SK-N-SH (cell line): Measurements from ENCODE around the gene GRIP2. TPM values are rescaled to one million over a fixed set of nuclear protein-coding genes. Genes with fewer than 3 reads are reported as not detected.

Experiments used
- CTCF ChIA-PET: fragments of 300-600, 350-600 bp; formaldehyde crosslinking; extraction: SDS; loops from one replicate; lab custom pipeline; 2021; lab: Yijun Ruan, JAX
- POLR2A ChIA-PET: fragments of 350-600 bp; sonication (Branson Sonifier 250); formaldehyde crosslinking; extraction: SDS; loops from one replicate; lab custom pipeline; 2020; ENCODE audit warnings: antibody characterized with exemption, inconsistent platforms; lab: Yijun Ruan, JAX
- DNase-seq: peaks from one replicate; pipeline ENCODE4 v3.0.0; 2012
- H2AFZ ChIP-seq: fragments of 200-600 bp; sonication (generic); 2 replicates; pipeline ENCODE4 v1.8.1; 2016; ENCODE audit warnings: antibody characterized with exemption, mild to moderate bottlenecking, low read depth
- H3F3A ChIP-seq: fragments of 200-600 bp; sonication (generic); replicated peaks from 2 replicates; pipeline ENCODE3; 2016; ENCODE audit warnings: antibody characterized with exemption, mild to moderate bottlenecking; ENCODE audit not compliant: insufficient read depth
- H3K27ac ChIP-seq, 2 experiments: fragments of 200-500 bp in 1 of 2; fragments of 200-600 bp in 1 of 2; sonication (Bioruptor generic) in 1 of 2; sonication (generic), shearing (Covaris generic) in 1 of 2; 2 replicates each; pipeline versions ENCODE4 v1.5.1 to v1.6.1; 2014 to 2016; ENCODE audit warnings: low read depth in 2 of 2, inconsistent platforms in 1 of 2, low read length in 1 of 2, mild to moderate bottlenecking in 1 of 2, mixed read lengths in 1 of 2
- H3K27me3 ChIP-seq: fragments of 200-600 bp; sonication (generic), shearing (Covaris generic); 2 replicates; pipeline ENCODE4 v1.6.1; 2016; ENCODE audit warnings: mixed run types; ENCODE audit not compliant: insufficient read depth
- H3K36me3 ChIP-seq, 2 experiments: fragments of 200-500 bp in 1 of 2; fragments of 200-600 bp in 1 of 2; sonication (Bioruptor generic) in 1 of 2; sonication (generic) in 1 of 2; replicated peaks in 1 of 2; 2 replicates each; pipeline versions ENCODE3 to v1.5.1; 2014 to 2016; ENCODE audit warnings: low read length in 1 of 2, mild to moderate bottlenecking in 1 of 2; ENCODE audit not compliant: insufficient read depth in 2 of 2, control insufficient read depth in 1 of 2
- H3K4me1 ChIP-seq, 2 experiments: fragments of 200-500 bp in 1 of 2; fragments of 200-600 bp in 1 of 2; sonication (Bioruptor generic) in 1 of 2; sonication (generic), shearing (Covaris generic) in 1 of 2; 2 replicates each; pipeline versions ENCODE4 v1.5.1 to v1.6.1; 2014 to 2016; ENCODE audit warnings: low read depth in 1 of 2, low read length in 1 of 2, mixed run types in 1 of 2; ENCODE audit not compliant: insufficient read depth in 2 of 2, control insufficient read depth in 1 of 2
- H3K4me2 ChIP-seq: fragments of 200-600 bp; sonication (generic), shearing (Covaris generic); 2 replicates; pipeline ENCODE4 v1.6.1; 2017; ENCODE audit warnings: mixed run types
- H3K4me3 ChIP-seq, 2 experiments: fragments of 200-500 bp in 1 of 2; fragments of 200-600 bp in 1 of 2; sonication (Bioruptor generic) in 1 of 2; sonication (generic), shearing (Covaris generic) in 1 of 2; 2 replicates each; pipeline versions ENCODE4 v1.5.1 to v1.8.1; 2014 to 2016; ENCODE audit warnings: low read depth in 2 of 2, inconsistent platforms in 1 of 2, low read length in 1 of 2, mild to moderate bottlenecking in 1 of 2, mixed read lengths in 1 of 2, moderate library complexity in 1 of 2
- H3K79me2 ChIP-seq: fragments of 200-600 bp; sonication (generic); 2 replicates; pipeline ENCODE4 v1.8.1; 2017; ENCODE audit warnings: mild to moderate bottlenecking; ENCODE audit not compliant: insufficient read depth
- H3K9ac ChIP-seq: fragments of 200-600 bp; sonication (generic); 2 replicates; pipeline ENCODE4 v1.6.1; 2017; ENCODE audit warnings: mixed run types
- H3K9me2 ChIP-seq: fragments of 200-600 bp; sonication (generic); 2 replicates; pipeline ENCODE4 v1.6.1; 2017; ENCODE audit warnings: mixed run types
- H3K9me3 ChIP-seq: fragments of 200-600 bp; sonication (generic); 2 replicates; pipeline ENCODE4 v1.6.1; 2017; ENCODE audit warnings: mixed run types, mild to moderate bottlenecking, moderate library complexity
- H4K20me1 ChIP-seq: fragments of 200-600 bp; sonication (generic); 2 replicates; pipeline ENCODE4 v1.6.1; 2017; ENCODE audit warnings: mild to moderate bottlenecking, mixed run types; ENCODE audit not compliant: insufficient read depth
- CTCF ChIP-seq: fragments of 200-600 bp; sonication (generic); IDR thresholded peaks from 2 replicates; pipeline ENCODE4 v1.6.1; 2017; ENCODE audit warnings: antibody characterized with exemption, mild to moderate bottlenecking, moderate library complexity
- ELF1 ChIP-seq: IDR thresholded peaks from 2 replicates; pipeline ENCODE4 v1.4.0; 2012
- EP300 ChIP-seq, 2 experiments: IDR thresholded peaks; 2 replicates each; pipeline versions ENCODE4 v1.4.0 to v1.6.1; 2012; ENCODE audit warnings: borderline replicate concordance in 1 of 2, low read depth in 1 of 2, low read length in 1 of 2
- FOXM1 ChIP-seq: IDR thresholded peaks from 2 replicates; pipeline ENCODE4 v1.4.0; 2012; ENCODE audit warnings: low read depth, mild to moderate bottlenecking
- GABPA ChIP-seq: IDR thresholded peaks from 2 replicates; pipeline ENCODE4 v1.4.0; 2012; ENCODE audit warnings: low read depth, mild to moderate bottlenecking
- GATA2 ChIP-seq: sonication (generic); formaldehyde crosslinking; IDR thresholded peaks from 2 replicates; pipeline ENCODE4 v1.5.0; 2020; ENCODE audit warnings: mild to moderate bottlenecking, missing genetic modification reagents
- IRF3 ChIP-seq: fragments of 150-350 bp; IDR thresholded peaks from 2 replicates; pipeline ENCODE4 v1.6.1; 2016; ENCODE audit warnings: mild to moderate bottlenecking, low read depth, low read length
- JUND ChIP-seq: IDR thresholded peaks from 2 replicates; pipeline ENCODE4 v1.4.0; 2012
- MXI1 ChIP-seq: IDR thresholded peaks from 2 replicates; pipeline ENCODE4 v1.6.1; 2012; ENCODE audit warnings: mild to moderate bottlenecking, low read depth, low read length, improper control_type of control experiment
- NFIC ChIP-seq: IDR thresholded peaks from 2 replicates; pipeline ENCODE4 v1.4.0; 2012; ENCODE audit warnings: borderline replicate concordance
- PBX3 ChIP-seq: IDR thresholded peaks from 2 replicates; pipeline ENCODE4; 2012
- SIN3A ChIP-seq: IDR thresholded peaks from 2 replicates; pipeline ENCODE4 v1.6.1; 2012; ENCODE audit warnings: low read depth, mild to moderate bottlenecking, low read length, moderate library complexity, borderline replicate concordance
- SMC3 ChIP-seq: IDR thresholded peaks from 2 replicates; pipeline ENCODE4 v1.6.1; 2012; ENCODE audit warnings: low read depth, low read length, improper control_type of control experiment
- TCF12 ChIP-seq: IDR thresholded peaks from 2 replicates; pipeline ENCODE4 v1.4.0; 2012
- WGBS: methylation state at CpG from one replicate; pipeline ENCODE4 v1.1.6; 2017; ENCODE audit warnings: low lambda C conversion rate; 5-methylcytosine and 5-hydroxymethylcytosine counted together
- polyA plus RNA-seq, 3 experiments: library from polyadenylated mRNA; depleted of rRNA; stranded (reverse); fragments of >200 nt; gene quantifications; 2 replicates each; pipeline ENCODE4 v1.2.3, GENCODE V29; 2012

Gene GRIP2
- polyA plus RNA-seq, 1 of the 3 experiments (the other 2 are of a cell fraction), result 0.15 TPM

GRCh38 chr3:14566812-14567211, 26.7 kb upstream of the GRIP2 start (continued):
- TF ChIP-seq CTCF (no peak), SMC3 (no peak), MXI1 (no peak), IRF3 (no peak), EP300 (IDR thresholded peaks at IDR 0.05; ENCODE audit: borderline replicate concordance in 1 of 2, low read depth in 1 of 2, low read length in 1 of 2) (no peak), GABPA (no peak), GATA2 (no peak), ELF1 (no peak), PBX3 (no peak), JUND (no peak), FOXM1 (no peak), SIN3A (no peak)

- Histone ChIP-seq H2AFZ (no peak overlapping the region), H3K79me2 (no peaks in the 10 kb centered on the region), H3K4me3 (no peak overlapping the region), H4K20me1 (no peaks in the 10 kb centered on the region), H3K9me3 (no peaks in the 10 kb centered on the region), H3F3A (no peaks in the 10 kb centered on the region), H3K27ac (peak overlapping the region in 1 of 2 experiments; percentile 48; a peak in 2 of 4 replicates), H3K36me3 (no peaks in the 10 kb centered on the region), H3K27me3 (peaks cover 7% of the 10 kb centered on the region; the same call in 1 of the 2 replicates), H3K4me2 (no peak overlapping the region), H3K4me1 (peaks cover 0 to 36% of the 10 kb centered on the region in 2 experiments; a peak in 2 of 4 replicates), H3K9me2 (no peaks in the 10 kb centered on the region), H3K9ac (no peak overlapping the region)
- ChIA-PET CTCF (interaction anchor here (1.1 to 5.1 kb wide), 4 partner anchors 9 to 225 kb away, joined by 3 to 43 read pairs (median 4); no protein-coding TSS in a partner anchor), POLR2A (no interaction called here)
- peak; percentile 64 for DNase-seq
- 39% methylated on average over 6 of the region's 10 CpGs for WGBS
- TF ChIP-seq JUND (no peak), GATA2 (0 out of 2 replicates have a peak, but pooled peaks have one; percentile 47), NFIC (peak; percentile 82), TCF12 (peak; percentile 38), GABPA (no peak)
These were observed 25.9 kb upstream of the GRIP2 start for GRCh38 chr3:14565868-14566588.
